GM19240 (cell line): ENCODE data around the gene MAPRE3.
"Not testable (repeated sequence)": the region's sequence is repeated elsewhere in the genome, so short reads cannot be mapped to it uniquely, and the experiment has no call there.

Experiments
- DNase-seq: peaks from one replicate; pipeline ENCODE4 v3.0.0; 2011; ENCODE audit warnings: low spot score; ENCODE audit not compliant: insufficient read length

Gene MAPRE3

DNA sequence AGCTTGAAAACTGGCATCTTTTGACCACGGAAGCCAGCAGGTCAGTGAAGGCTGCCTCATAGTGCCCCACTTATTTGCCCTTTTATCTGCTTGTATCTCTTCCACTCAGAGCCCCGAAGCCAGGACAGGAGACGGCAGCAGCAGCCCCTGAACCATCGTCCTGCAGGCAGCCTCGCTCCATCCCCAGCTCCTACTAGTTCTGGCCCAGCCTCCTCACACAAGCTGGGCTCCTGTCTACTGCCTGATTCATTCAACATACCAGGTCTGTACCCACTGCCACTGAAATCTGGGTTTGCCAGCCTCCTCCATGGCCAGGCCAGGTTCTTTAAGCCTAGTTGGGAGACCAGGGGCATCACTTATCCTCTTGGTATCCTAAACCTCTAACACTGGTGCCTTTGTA lies 96.9 kb downstream of the MAPRE3 start:
- no peak for DNase-seq

DNA sequence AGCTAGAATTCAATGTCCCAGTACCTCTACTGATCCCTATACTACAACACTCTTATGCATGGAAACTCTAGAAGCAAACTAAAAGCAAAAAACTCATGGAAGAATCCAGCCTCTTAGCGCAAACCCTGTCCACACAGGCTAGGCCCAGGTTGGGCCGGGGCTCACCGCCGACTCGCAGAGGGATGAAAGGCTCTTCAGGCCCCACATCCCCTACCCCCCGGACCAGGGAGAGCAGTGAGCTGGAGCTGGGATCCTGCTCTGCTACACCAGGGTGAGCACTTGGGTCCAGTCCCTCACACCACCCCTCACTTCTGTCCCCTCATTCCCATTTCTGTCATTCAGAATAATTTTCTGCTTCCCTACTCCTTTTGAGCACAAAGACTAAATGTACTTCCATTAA lies 99.0 kb downstream of the MAPRE3 start:
- no peak for DNase-seq

DNA sequence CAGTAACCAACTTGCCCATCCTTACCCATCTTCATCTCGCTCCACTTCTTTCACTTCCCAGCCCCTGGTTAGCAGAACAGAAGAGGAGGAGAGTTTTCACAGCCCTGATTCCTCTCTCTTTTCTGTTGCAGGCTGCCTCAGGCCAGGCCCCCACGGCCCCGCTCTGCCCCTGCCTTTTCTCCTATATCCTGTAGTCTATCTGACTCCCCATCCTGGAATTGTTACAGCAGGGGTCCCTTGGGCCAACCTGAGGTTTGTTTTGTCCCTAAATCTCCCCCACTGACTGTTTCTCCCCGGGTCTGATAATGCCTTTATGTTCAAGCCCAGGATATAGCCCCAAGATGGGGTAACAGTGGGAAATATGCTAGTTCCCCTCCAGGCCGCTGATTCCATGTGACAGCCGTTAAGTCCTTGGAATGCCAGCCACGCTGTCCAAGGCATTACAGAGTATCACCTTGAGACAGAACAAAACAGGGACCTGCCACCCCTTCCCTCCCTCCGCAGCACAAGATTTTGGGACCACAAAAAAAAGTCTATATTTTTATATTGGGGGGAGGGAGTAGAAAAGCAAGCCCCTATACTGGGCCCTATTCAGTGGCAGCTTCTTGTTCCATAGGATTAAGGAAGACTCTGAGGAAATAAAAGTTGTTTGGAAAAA lies 99.7 kb downstream of the MAPRE3 start:
- no peak for DNase-seq

DNA sequence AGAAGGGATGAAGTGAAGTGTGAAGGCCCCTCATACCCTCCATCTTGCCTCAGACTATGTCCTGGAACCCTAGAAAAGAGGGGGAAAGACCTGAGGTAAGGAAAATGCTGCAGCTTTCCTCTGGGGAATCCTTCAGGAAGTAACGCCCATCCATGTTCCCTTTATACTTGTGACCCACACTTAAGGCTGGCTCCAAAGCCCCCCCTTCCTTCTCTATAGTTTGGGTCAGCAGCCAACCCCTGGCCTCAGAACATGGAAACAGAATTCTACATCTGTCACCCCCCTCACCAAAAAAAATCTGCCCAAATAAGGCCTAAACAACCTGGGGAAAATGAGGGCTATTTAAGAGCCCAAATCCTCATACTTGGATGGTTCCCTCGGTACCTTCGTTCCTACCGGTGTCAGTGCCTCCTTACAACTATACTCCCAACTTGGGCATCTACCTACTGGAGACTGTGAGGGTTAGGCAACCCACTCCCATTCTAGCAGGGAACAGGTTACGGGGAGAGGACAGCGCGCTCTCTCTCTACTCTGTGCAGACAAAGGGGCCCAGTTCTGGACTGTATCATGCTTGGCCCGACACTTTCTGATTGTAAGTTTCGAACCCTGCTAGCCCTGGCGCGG lies 100.3 kb downstream of the MAPRE3 start:
- DNase-seq = no peak

DNA sequence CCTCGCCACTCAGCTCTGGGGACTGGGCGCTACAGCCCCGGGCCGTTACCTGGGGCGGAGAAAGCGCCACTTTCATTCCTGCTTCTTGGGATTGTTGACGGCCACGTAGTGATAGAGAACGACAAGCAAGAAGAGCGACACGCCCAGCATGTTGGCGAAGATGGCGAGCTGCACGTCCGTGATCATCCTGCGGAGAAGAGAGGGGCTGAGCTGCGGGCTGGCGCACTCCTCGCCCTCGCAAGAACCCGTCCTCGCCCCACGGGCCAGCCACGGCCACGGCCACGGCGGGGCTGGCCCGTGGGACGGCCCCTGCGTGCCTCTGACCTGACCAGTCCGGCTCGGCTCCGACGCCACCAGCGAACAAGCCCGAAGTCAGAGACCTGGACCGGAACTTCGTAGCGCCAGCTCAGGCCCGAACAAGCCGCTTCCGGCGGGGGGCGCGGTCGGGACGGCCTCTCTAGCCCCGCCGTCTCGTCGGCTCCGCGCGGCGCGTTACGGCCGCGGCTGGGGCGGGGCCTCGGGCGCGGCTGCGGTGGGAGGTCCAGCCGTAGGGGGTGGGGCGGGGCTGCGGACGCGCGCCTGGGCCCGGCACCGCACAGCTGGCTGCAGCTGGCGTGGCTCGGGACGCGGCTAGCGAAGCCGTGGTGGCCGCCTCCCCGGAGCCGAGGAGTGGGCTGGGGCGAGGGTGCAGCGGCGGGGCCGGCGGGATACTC lies 101.0 kb downstream of the MAPRE3 start, which contains the start of gene OST4:
TSS of gene OST4 (minus strand) at position 378 of the 713 bp plus-strand sequence.
- DNase-seq = peak; percentile 86

DNA sequence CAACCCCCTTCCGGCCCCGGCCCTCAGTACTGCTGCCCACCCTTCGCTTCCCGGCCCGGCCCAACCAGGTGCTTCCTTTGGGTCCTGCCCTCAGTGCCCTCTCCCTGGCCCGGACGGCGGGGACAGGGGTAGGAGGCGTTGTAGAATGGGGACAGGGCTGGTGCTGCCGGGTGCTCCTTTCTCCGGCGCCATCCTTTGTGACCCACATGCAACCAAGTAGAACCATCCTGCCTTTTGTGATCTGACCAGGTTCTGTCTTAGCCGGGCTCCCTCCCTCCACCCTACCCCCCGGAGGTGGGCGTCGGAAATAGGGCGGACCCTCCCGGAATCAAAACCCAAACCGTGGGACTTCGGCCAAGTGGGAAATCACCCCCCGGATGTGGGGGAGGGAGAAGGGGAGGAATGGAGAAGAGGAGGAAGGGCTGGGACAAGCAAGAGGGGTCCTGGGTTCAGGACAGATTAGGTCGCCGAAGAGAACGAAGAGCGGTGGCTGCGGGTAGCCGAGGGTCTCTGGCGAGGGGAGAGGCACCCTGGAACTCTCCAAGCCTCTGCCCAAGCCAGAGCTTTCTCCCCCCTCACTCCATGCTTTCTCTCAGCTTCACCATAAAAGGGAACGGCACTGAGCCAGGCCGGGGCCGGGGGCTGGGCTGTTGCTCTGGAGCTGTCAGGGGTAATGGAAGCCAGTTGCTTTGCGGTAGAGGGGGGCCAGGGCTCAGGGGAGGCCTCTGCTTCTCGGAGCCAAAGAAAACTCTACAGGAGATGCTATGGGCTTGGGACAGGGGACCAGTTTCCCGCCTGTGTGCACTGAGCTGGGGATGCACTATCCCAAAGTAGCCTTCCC lies 101.8 kb downstream of the MAPRE3 start:
- no peak for DNase-seq

DNA sequence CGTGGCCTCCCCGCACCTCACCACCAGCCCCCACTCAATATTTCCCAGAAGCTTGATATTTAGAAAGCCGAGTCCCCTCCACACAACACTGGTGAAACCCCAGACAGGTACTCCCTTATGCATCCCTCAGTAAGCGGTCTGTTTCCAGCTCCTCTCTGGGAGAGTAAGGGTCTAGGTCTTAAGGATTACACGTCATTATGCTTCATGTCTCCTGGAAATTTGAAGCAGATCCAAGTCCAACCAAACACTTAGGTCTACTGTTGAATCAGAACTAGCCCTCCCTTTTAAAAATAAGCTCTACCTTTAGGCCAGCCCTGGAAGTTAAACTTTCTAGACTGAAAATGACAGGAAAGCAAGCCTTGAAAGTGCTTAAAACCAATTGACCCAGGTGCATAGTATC lies 102.5 kb downstream of the MAPRE3 start:
- no peak for DNase-seq

DNA sequence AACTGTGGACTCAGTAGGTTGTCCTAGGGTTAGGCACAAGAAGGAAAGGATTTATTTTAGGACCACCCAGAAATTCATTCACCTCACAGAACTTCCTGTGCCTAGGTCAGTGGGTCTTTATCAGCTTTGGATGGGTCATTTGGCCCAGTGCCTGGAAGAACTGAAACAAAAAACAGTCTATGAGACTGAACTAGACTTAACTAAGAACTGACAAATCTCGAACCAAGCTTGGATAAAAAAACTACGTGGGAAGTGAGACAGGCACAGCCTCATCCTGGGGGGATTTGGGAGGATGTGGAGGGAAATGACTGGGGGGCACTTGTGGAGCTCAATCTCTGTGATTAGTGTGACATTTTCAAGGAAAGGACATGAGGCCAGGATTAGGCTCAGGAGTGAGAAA lies 103.3 kb downstream of the MAPRE3 start:
- no peak for DNase-seq

DNA sequence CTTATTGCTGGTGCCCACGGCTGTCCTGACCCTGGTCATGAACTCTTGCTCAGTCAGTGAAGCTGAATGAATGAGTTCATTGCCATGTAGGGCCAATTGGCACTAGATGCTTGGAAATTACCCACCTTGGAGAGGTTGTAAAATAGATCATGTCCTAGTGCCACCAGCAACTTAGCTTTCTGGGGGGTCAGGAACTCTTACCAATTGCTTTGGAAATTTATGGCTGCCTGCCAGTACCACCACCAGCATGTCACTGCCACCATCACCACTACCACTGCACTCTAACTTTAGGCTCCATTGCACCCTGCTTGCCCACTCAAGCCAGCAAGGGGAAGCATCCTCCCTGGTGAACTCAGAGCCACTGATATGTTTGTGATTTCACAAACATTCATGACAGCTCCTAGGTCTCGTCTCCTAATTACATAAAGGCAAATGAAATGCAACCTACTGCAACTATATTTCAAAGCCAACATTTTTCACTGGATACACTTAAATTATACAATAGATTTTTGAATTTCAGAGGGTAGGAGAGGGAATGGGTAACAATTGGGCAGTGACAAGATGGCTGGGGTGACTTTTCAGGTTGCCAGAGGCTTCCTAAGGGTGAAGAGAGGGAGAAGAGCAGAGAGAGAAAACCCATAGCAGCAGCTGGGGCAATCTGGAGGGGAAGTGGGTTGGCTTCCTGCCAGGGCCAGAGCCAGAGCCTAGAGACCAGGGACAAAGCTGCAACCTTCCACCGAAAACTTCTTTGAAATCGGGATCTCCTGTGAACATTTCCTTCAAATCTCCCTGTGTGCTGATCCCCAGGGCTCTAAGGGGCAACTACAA lies 104.5 kb downstream of the MAPRE3 start:
- DNase-seq = no peak

DNA sequence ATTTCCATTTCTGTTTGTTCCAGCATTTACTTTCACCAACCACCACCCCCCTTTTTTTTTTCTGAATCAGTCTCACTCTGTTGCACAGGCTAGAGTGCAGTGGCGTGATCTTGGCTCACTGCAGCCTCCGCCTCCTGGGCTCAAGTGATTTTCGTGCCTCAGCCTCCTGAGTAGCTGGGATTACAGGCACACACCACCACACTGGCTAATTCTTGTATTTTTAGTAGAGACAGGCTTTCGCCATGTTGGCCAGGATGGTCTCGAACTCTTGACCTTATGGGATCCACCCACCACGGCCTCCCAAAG lies 105.1 kb downstream of the MAPRE3 start:
- not testable (repeated sequence) for DNase-seq

DNA sequence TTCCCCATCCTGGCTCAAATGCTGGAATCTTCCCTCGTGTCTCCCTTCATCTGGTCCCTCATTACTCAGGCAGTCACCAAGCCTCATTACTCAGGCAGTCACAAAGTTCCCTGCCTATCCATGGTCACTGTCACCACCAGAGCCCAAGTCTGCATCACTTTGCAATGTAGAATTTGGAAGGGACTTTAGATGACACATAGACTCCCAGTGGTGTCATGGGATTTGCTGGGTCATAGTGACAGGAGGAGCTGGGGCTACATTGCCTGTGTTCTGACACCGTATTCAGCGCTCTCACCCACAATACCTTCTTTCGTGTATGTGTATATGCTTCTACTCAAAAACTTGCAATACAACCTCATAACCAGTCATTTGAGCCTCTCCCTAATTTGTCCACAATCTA lies 105.9 kb downstream of the MAPRE3 start:
- no peak for DNase-seq
